Testis (tissue), 3 donors: ENCODE data around the gene CBX2. TPM values are rescaled to one million over a fixed set of nuclear protein-coding genes. Genes with fewer than 3 reads are reported as not detected.

ENCODE experiments used
- DNase-seq: peaks from one replicate; pipeline ENCODE4 v3.0.0-alpha.2; 2019
- H3K27ac ChIP-seq, 2 donors: fragments of 200-600 bp; sonication (generic); one replicate each; pipeline ENCODE4 v1.5.1; 2019
- H3K27me3 ChIP-seq: fragments of 200-600 bp; sonication (generic); one replicate; pipeline ENCODE4 v1.5.1; 2019
- H3K36me3 ChIP-seq: fragments of 200-600 bp; sonication (generic); one replicate; pipeline ENCODE4 v1.5.1; 2017; ENCODE audit warnings: low read depth; ENCODE audit errors: missing control alignments
- H3K4me1 ChIP-seq: fragments of 200-600 bp; sonication (generic); one replicate; pipeline ENCODE4 v1.5.1; 2019
- H3K4me3 ChIP-seq, 2 donors: fragments of 200-600 bp; sonication (generic); one replicate each; pipeline ENCODE4 v1.5.1; 2017 to 2019
- H3K9me3 ChIP-seq: fragments of 200-600 bp; sonication (generic); one replicate; pipeline ENCODE4 v1.5.1; 2017
- POLR2A ChIP-seq: fragments of 450-650 bp; IDR thresholded peaks from one replicate; pipeline ENCODE4 v1.6.1; 2017; ENCODE audit warnings: antibody characterized with exemption, mild to moderate bottlenecking, moderate library complexity
- WGBS, 2 donors: methylation state at CpG; one replicate each; pipeline ENCODE4 v1.1.5; 2018; 5-methylcytosine and 5-hydroxymethylcytosine counted together
- intact Hi-C: fragments of 100-400 bp; cut with DNase I; formaldehyde crosslinking; loops from one replicate; pipeline ENCODE4 v1.15.1; 2023; ENCODE audit warnings: low total_unique reads
- polyA plus RNA-seq: library from polyadenylated mRNA; stranded (reverse); fragments of 350-450 nt; fragmentation: Illumina TruSeq; extraction: RNeasy Lipid Tissue Mini Kit (QIAGEN cat#74804); gene quantifications from one replicate; pipeline ENCODE4 v1.2.3, GENCODE V29; 2014; ENCODE audit warnings: low read depth, low replicate concordance; ENCODE audit not compliant: insufficient read depth
- total RNA-seq, 2 donors: library from RNA; depleted of rRNA; stranded (reverse); fragments of >200 nt; gene quantifications; one replicate each; pipeline ENCODE4 v1.2.3, GENCODE V29; 2016
- TF ChIP-seq, protein P1 (sequence below), 3 experiments: fragments of 450-650 bp in 2 of 3; fragments of 200-600 bp in 1 of 3; sonication (generic) in 1 of 3; IDR thresholded peaks; one replicate each; pipeline ENCODE4 v1.5.1; 2016 to 2019; ENCODE audit warnings: antibody characterized with exemption in 3 of 3, mild to moderate bottlenecking in 2 of 3, moderate library complexity in 1 of 3

The CBX2 gene
- total and polyA plus RNA-seq, 3 donors from 2014 or later: 19.4 to 30.7 (median 27.1) TPM

DNA sequence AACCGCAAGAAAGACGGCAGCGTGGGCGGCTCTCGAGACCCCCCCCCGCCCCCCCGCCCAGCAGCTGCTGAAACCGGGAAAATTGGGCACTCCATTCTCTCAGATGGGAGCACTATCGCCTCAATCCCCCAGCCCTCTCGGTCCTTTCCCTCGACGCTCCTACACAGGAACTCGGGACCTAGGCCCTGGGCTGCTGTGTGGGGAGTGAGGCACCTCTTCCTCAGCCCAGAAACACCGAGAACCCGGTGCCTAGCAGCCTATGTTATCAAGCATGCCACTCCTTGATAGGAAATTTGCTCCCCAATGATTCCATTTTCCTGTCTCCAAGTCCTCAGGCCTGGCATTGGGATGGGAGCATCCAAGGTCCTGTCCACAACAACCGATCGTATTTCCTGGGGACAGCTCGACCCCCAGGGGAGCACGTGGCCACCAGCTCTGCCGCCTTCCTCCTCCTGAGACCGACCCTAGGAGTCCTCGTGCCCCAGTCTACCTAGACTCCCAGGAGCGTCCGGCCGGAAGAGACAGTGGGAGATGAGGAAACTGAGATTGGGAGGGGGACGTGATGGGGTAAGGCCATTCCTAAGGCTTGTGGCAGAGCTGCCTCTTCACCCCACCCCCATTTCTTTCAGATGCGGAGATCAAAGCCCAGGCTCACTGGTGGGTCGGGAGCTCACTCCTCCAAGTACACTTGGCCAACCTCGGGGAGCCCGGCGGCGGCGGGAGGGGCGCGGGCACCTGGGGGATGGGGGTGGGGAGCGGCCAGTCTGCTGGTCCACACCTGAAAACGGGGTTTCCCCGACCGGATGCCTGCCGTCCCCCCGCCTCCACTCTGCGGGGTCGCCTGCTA lies 36.4 kb downstream of the CBX2 start:
- no peak overlapping the region for H3K27ac ChIP-seq
- no peak for TF ChIP-seq POLR2A
- TF ChIP-seq, protein P1, sequence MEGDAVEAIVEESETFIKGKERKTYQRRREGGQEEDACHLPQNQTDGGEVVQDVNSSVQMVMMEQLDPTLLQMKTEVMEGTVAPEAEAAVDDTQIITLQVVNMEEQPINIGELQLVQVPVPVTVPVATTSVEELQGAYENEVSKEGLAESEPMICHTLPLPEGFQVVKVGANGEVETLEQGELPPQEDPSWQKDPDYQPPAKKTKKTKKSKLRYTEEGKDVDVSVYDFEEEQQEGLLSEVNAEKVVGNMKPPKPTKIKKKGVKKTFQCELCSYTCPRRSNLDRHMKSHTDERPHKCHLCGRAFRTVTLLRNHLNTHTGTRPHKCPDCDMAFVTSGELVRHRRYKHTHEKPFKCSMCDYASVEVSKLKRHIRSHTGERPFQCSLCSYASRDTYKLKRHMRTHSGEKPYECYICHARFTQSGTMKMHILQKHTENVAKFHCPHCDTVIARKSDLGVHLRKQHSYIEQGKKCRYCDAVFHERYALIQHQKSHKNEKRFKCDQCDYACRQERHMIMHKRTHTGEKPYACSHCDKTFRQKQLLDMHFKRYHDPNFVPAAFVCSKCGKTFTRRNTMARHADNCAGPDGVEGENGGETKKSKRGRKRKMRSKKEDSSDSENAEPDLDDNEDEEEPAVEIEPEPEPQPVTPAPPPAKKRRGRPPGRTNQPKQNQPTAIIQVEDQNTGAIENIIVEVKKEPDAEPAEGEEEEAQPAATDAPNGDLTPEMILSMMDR (IDR thresholded peaks at IDR 0.05): no peak
- no peaks in the 10 kb centered on the region for H3K36me3 ChIP-seq
- intact Hi-C loops: no loop called here
- no peaks in the 10 kb centered on the region for H3K27me3 ChIP-seq
- WGBS, 2 donors: 6 to 12% methylated on average over 11 to 43 of the region's 43 CpGs
- no peak for DNase-seq
- H3K4me3 ChIP-seq: peak overlapping the region in 1 of 2 donors; percentile 40
- peaks cover 10% of the 10 kb centered on the region for H3K4me1 ChIP-seq
- H3K9me3 ChIP-seq: no peaks in the 10 kb centered on the region

DNA sequence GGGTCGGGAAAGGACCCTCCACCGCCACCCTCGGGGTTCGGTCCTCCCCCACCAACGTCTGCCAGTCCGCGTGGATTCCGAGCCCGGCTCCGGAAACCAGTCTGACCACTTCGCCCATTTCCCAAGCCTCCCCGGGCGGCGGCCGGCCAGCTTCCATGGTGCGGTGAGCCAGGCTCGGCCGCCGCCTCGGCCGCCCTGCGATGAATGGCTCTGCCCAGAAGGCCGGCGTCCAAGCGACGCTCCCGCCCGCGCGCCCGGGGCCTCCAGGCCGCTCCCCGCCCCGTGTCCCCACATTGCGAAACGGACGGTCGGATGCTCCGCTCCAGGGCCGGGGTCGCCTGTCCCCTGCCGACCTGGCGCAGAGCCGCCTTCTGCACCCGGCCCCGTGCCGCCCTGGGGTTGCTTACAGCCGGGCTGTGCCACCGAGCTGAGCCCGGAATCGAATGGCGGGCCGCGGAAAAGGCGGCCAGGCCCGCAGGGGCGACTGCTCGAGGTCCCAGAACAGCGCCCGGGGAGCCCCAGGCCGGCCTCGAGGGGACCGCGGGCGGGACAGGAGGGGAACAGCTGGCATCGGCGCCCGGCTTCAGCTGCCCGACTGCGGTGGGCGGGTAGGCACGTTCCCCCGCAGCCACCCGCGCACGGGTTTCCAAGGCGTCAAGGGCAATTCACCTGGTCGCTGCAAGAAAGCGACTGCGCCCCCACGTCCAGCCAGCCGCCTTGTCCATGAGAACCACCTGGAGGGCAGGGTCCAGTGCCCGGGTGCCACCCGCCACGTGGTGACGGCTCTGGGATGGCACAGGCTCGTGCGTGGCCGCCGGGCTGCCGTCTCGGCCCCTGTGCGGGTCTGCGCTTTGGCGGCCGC lies 37.3 kb downstream of the CBX2 start:
- Histone ChIP-seq H3K27ac (no peak overlapping the region), H3K4me1 (peaks cover 10% of the 10 kb centered on the region), H3K27me3 (no peaks in the 10 kb centered on the region), H3K4me3 (peak overlapping the region; percentile 12 to 40), H3K36me3 (no peaks in the 10 kb centered on the region), H3K9me3 (no peaks in the 10 kb centered on the region)
- 5 to 24% methylated on average over 5 to 77 of the region's 96 CpGs for WGBS, 2 donors
- intact Hi-C loops: no loop called here
- no peak for TF ChIP-seq POLR2A
- TF ChIP-seq, protein P1 (IDR thresholded peaks at IDR 0.05): no peak
- no peak for DNase-seq

DNA sequence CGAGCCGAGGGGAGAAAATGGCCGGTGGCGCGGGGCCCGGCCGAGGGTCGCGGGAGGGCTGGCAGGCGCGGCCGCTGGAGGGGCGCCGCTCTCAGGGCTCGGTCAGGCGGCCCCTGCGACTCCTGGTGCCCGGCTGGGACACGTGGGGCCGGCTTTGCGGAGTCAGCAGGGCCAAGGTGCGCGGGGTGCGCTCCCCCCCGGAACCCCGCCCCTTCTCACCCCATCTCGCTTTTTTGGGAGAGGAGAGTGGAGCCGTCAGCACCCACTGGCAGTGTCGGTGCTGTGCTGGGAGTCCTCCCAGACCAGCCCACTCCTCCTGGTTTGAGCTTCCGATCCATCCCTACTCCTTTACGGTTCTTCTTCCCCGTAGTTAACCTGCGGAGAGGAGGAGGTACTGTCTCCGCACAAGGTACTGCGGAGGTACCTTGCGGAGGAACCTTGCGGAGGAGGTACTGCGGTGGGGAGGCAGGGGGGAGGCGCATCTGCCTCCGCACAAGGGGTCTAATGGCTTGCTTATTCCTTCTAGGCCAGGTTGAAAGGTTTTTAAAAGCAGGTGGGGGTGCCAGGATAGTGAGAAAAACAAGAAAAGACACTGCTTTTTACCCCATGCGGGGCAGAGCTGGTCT lies 38.0 kb downstream of the CBX2 start:
- TF ChIP-seq, protein P1 (IDR thresholded peaks at IDR 0.05): no peak
- no peak for DNase-seq
- no peaks in the 10 kb centered on the region for H3K9me3 ChIP-seq
- no peaks in the 10 kb centered on the region for H3K36me3 ChIP-seq
- H3K4me1 ChIP-seq: peaks cover 9% of the 10 kb centered on the region
- H3K4me3 ChIP-seq: peak overlapping the region; percentile 12 to 40
- intact Hi-C loops: no loop called here
- WGBS, 2 donors: 50 to 52% methylated on average over 19 to 31 of the region's 41 CpGs
- H3K27ac ChIP-seq: no peak overlapping the region
- no peaks in the 10 kb centered on the region for H3K27me3 ChIP-seq

DNA sequence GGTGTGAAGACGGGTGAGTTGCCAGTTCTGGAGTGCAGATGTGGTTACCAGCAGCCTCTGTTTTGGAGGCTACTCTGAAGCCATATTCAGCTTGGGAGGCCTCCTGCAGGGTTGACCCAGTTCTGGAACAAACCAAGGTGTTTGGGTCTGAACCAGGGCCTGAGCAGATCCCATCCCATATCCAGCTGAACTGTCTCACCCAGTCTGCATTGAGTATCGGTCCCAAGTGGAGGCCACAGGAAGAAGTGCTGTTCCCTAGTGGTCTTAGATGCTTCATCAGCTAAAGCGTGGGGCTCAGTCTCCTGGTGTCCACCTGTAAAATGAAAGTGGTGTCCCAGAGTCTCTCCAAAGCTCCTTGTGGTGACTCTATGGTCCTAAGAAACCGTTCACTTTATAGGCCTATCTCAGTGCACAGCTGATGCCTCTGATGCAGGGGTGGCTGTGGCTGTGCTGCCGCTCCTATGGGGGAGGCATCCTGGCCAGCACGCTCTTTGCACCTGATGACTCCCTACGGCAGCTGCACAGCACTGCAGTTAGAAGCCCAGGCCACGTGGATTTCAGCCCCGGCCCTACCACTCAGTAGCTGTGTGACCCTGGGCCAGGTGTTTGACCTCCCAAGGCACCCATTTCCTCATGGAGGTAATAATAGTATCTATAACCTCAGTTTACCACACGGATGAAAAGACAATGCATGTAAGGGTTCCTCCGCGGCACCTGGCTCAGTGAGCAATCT lies 40.2 kb downstream of the CBX2 start:
- Histone ChIP-seq H3K4me3 (no peak overlapping the region), H3K4me1 (no peaks in the 10 kb centered on the region), H3K9me3 (no peaks in the 10 kb centered on the region), H3K27ac (no peak overlapping the region), H3K36me3 (no peaks in the 10 kb centered on the region), H3K27me3 (no peaks in the 10 kb centered on the region)
- intact Hi-C loops: no loop called here
- DNase-seq: no peak
- WGBS, 2 donors: 95 to 96% methylated on average over 11 to 12 of the region's 12 CpGs
- TF ChIP-seq POLR2A: no peak
- TF ChIP-seq, protein P1 (IDR thresholded peaks at IDR 0.05): no peak
